DMS114 treated with DMSO at 0.1 percent for 48 hours (cell line): Measurements from ENCODE around the gene QKI.

Source experiments
- DNase-seq: peaks from one replicate; lab custom pipeline; 2025; ENCODE audit not compliant: unreplicated experiment; lab: John Stamatoyannopoulos, UW

QKI gene

DNA sequence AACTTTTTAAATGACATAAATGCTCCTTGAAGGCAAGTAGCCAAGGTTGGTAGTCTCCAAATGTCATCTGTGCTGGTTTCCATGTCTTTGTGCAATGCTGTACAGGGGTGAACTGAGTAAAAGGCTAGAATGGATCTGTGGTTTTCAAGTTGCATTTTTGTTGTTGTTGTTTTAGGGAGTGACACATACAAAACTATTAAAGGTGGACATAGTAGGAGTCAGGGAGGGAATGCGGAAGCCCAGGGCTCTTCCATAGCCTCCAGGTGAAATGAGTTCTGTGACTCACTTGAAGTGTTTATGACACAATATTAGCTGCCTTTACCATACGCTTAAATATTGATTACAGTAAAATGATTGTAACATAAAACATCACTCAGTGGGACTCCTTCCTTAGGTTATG lies 22.5 kb upstream of the QKI start:
- DNase-seq, result no peak

DNA sequence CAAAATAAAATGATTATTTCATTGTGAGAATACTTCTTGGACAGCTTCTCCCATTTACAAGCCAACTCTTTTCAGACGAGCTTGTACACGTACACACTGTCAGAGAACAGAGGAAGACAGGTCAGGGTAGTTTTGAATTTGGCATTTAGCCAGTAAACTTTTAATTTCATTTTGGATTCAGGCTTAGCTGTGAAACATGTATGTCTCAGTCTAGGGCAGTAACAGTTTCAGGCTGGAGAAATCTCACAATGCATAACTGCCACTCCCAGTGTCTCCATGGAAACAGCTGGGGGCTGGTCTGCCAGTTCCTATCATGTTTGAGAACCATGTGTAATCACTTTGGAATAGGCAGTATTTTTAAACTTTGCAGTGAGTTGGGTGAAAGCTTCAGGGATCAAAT lies 22.0 kb upstream of the QKI start:
- no peak for DNase-seq

DNA sequence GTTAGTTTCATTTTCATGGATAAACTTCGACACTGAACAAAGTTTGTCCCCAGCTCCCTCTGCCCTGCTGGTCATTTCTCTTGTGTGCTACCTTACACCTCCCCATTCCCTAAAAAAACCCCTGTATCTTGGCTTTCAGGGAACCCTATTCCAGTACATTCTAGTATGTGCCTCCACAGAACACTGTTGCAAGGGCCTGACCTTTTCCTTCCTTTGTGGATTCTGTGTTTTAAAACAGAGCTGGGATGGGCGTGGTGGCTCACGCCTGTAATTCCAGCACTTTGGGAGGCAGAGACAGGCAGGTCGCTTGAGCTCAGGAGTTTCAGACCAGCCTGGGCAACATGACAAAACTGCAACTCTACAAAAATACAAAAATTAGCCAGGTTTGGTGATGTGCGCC lies 20.6 kb upstream of the QKI start:
- no peak for DNase-seq

DNA sequence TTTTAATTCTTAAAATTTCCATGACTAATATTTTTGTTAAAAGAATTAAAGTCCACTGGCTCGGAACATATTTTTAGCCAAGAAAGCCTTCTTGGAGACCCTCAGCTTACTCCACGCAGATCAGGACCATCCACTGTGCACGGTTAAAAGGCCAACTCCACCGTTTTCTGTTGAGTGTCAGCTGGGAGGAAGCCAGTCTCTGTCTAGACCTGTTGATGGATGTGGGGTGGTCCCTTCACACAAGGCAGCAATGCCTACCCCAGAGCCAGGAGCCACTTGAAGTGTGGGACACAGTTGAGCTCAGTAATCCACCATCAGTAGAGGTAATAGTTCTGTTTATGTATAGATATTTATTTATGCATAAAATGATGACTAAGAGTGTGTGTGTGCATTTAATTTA lies 19.9 kb upstream of the QKI start:
- DNase-seq, result no peak

DNA sequence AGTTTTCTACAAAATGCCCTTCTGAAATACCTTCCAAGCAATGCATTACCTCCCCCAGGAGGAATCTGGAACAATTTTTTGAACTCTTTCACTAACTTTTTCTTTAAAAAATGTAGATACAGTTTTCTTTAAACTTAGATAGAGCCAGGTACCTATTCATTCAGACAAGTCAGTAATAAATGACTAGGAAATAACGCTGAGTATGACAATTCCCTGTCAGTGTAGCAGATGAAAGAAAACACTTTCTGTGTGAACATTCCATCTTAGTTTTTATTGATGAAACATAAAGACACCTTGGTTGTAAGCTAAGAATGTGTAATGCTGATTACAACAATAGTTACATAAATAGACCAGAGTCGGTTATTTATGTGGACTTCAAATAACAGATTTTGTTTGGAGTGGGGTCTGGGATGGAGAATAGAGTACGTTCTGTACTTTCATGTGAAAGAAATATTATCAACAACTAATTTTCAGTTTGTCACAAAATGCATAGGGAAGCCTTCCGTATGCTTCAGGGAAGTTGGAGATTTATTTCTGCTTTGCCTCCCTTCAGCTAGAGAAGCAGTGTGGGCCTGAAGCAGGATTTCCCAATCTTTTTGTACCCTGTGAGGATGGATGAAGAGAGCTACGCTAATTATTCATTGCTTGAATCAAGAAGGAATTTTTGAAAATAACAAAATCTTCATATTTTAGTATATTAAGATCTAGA lies 19.2 kb upstream of the QKI start:
- no peak for DNase-seq

DNA sequence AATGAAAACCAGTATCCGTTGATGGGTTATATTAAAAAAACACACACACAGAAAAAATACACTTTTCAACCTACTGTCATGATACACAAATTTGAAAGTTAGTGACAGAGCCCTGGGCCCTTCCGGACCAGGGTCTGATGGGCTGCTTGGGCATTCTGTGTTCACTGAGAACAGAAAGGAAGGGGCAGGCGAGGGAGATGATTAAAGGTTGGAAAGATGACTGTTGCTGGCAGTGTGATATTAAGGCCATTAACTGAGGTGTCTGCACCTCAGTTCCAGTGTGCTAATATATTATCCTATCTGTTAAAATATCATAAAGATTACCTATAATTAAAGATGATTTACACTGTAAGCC lies 18.7 kb upstream of the QKI start:
- DNase-seq, result no peak

DNA sequence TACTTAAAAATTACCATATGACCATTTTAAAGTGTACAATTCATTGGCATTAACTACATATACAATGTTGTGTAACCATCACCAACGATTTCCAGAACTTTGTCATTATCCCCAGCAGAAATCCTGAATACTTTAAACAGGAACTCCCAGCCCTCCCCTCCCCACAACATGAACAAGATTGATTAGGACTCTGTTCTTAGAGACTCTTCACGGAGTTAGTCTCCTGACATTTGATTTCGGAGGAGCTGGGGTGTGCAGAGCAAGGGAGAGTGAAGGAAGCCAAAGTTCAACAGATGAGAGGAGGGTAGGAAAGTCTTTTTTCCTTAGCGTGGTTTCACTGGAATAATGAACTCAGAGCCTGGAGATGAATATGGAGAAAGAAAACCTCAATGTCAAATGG lies 17.2 kb upstream of the QKI start:
- no peak for DNase-seq

DNA sequence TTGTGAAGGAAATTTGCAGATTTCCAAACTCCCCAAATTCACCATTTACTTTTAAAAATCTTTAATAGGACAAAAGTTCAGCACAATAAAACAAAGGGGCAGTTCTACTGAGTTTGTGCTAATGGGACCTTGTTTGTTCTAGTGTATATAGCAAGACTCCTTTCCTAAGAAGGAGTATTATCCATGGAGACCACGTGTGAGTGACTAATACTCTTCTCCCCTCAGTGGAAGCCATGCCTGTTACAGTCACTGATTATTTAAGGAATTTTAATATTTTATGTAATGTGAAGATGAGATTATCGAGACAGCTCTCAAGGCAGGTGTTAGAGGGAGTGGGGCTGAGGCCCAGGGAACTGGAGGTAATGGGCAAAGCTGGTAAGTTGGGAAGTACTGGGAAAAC lies 16.4 kb upstream of the QKI start:
- no peak for DNase-seq

DNA sequence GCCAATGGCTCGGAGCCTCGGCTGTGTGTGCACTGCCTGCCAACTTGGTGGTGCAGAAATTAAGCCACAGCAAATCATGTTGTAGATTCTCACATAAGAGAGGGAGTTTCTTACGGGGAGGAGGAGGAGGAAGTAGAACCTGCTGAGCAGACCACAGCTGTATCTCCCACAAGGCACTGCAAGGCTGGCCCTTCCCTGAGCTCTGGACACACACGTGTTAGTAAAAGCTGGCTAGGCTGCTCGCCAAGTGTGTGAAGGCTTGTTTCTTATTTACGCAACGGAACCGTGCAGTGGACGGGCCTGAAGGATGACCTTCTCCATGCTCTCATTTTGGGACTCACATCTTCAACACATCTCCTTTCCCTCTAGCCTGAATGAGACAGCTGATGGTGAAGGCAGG lies 15.7 kb upstream of the QKI start:
- no peak for DNase-seq

DNA sequence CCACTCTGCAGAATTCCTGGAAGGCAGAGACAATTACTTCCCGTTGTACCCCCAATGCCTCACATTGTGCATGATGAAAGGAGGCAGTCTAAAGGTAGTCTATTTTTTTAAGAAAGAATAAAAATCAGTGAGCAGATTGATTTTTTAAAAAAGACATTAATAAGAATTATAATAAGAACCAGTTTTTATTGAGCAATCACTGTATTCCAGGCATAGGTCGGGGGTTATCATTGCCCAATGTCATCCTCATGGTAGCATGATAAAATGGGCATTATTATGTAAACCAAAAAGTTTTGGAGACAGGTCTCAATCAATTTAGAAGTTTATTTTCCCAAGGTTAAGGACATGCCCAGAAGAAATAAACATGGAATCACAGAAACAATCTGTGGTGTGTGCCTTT lies 14.0 kb upstream of the QKI start:
- DNase-seq, result no peak

DNA sequence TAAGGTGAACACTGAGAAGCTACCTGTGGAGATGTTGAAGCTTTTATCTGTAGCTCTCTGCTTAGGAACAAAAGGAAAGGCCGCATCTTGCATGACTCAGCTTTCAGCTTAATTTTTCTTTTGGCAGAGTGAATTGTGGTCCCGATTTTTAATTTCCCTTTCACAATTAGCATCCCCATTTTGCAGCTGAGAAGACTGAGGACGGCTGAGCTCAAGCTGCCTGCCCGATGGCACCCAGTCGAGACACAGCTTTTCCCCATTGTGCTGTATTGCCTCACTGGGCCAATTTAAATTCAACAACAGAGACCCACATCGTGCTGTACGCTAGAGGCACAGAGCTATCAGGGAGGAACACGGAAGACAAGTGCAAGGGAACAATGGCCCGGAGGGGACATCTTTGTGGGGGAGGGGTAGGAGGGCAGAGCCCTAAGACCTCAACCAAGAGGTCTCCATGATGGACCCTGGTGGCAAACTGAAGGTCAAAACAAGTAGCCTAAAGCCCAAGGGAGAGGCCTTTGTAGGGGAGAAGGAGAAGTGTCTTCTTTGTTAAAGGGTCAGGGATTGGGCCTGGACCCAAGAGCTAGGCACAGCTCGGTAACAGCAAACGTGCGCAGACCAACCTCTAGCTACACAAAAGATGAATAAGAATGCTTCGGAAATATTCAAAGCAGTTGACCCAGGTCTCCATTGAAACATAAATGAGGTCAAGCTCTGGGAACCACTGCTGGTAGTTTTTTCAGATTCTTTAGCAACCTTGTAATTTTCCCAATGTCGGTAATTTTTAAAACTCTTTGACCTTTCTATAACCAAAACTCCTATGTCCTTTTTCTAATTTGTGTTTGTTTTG lies 13.3 kb upstream of the QKI start:
- DNase-seq, result no peak

DNA sequence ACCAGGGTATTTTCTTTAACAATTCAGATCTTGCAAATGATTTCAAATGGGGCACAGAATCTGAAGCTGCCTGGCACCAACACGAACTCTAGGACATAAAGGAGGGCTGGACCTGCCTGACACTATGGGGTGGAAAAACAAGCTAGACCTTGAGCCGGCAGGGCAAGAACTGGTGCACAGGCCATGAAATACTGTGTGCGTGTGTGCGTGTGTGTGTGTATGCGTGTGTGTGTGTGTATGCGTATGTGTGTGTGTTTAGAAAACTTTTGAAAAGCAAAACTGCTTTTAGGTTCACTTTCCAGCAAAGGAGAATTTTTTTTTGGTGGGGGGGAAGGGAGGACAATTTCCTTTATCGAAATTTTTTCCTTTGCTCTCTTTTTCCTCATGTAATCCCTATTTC lies 11.9 kb upstream of the QKI start:
- no peak for DNase-seq

DNA sequence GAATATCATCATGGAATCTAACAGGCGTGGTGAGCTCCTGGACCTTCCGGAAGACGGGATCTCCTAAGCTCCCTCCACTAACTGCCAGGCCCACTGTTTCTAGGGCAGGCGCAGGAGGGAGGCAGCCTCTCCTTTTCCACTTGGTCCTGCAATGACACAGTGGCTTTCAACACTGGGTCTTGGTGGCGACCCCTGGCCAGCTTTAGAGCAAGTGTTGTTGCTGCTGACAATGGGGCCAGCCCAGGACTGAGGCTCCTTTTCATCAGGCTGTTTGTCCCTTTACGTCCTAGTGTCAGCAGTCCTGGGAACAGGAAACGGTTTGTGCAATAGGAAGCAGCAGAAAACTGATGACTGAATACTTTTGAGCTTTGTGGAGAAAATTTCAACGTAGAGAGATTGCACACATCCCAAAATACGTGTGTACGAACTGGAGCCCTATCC lies 9.7 kb upstream of the QKI start:
- DNase-seq, result no peak

DNA sequence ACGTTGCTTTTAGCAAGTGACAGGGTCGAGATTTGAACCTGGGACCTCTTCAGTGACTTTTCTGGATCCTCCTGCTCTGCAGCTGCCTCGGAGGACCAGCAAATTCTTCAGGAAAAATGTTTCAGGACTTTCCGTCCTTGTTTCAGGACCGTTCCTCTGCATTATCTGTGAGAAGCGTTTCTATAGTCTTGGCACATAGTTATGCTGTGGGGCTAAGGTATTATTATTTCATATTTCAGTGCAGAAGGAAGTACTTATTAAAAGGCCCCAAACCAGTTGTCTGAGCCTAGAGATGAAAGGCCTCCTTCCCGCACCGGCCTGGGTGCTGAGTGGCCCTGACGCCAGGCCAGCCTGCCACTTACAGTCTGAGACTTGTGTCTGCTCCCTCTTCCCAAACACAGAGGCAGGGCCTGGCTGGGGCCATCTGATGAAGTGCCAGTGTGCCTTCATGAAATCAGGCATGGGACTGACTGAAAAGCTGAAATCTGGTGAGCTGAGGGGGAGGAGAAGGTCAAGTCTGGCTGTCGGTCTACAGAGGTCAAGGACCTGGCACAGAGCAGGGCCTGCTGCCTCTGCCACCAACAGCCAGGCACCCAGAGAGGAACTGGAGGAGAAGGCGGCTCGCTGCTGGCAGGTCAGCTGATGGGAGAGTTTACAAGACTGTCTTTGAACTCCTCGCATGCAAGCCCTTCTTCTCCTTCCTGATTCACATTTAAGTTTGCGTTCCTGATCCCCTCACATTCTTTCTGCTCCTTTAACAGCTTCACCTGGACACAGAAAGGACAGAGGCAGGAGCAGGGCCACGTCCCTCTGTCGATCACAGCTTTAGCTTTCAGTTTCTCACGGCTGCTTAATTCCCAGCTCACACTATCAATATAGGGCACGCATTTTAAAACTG lies 8.9 kb upstream of the QKI start:
- DNase-seq, result no peak

DNA sequence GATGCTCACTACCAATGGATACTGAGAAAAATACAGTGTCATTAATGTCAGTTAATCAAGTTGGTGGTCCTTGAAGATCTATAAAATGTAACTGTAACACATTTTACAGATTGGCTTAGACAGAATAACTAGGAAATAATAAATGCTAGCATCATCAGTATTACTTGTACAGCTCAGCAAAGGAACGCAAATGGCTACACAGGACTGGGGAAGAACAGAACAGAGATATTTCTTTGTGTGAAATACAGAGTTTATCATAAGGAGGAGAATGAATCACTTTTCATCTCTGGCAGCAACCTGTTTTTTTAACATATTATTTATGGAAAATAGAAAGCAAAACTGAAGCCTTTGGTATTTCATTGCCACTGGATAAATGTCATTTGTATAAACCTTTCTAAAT lies 8.2 kb upstream of the QKI start:
- no peak for DNase-seq

DNA sequence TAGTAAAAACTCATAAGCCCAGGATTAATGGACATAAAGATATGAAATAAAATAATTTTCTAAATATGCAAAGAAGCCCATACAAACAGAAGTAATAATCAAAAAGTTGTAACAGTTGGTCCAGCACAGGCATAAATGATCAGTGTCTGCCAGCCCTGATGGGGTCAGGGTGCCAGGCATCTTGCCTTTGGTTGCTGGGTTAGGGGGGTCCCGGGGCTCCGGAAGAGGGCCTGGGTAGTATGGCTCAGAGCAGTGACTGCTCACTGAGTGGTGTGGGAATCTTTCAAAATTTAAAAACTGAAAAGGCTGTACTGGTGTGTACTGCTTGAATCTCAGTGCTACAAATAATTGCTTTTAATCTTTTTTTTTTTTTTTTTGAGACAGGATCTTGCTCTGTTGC lies 7.7 kb upstream of the QKI start:
- DNase-seq, result no peak

DNA sequence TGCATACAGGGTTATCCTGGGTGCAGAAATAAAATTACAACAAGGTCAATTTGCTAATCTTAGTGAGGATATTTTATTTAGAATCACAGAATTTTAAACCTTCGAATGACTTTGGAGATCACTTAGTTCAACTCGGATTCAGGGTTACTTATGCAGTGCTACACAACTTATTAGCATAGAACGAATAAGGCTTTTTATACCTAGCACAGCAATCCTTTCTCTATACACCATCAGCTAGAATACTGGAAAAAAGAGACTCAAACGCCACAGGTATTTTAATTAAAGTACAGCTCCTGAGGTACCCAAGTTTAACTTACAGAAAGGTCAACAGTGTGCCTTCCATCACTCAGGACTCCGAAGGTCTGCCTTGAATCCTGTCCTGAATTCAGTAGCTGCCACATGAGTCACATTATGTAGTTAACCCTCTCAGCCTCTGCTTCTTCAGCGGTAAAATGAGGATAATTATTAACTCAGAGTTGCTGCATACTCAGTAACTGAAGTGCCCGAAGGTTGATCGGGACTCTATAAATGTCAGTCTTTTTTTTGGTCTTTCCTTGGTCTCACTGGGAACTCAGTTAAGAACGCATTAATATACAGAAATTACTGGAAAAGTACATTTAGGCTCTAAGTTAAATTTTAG lies 6.0 kb upstream of the QKI start:
- no peak for DNase-seq

DNA sequence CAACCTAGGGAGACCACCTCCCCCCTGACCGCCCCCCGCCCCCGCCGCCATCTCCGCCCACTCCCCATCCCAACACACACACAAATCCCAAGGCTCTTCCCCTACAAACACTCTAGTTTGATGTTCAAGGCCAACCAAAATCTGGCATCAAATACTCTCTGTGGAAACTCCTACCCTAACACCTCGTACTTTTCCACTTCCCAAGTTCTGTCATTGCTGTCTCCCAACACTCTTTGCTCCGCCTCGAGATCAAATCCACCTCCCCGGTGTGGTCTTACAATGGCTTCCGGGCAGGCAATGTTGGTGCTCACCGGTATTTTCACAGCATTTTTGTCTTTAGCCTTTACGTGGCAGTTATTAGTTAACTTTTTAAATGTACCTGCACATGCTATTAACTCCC lies 4.8 kb upstream of the QKI start:
- no peak for DNase-seq

DNA sequence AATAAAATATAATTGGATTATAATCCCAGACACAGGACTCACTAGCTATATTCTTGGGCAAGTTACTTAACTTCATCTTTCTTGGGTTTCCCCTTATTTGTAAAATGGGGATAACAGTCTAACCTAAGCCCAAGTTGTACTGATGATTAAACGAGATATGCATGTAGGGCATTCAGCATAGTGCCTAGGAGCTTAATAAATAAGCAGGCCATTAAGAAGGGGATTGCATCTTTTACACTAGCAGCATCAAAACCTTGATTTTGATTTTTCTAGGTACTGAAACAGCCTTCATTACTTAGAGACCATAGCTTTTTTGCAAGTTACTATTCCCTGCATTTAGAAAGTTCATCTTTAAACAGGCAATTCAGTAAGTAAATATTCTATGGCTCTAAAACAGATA lies 2.2 kb upstream of the QKI start:
- DNase-seq, result no peak

DNA sequence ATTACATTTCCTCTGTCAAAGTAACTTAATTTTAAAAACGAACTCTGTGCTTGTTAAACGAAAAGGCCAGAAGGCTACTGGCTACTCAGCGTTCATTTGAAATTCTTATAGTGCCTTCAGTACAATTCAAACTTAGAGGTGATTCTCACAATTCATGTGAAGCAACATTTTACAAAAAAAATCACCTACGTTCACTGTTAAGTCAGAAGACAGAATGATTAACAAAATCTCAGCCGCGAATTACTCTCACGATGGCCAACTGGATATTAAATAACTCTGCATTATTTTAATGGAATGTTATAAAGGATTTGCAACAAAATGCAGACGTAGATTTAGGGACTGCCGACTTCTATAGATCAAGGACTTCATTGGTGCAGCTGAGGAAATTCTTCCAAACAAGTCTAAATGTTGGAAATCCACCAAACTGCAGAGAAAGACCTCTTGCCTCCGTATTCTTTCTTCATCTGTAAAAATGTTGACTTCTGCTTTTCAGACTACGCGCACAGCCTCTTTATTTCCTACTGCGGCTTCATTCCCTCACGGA lies 1.6 kb upstream of the QKI start:
- DNase-seq, result no peak
